HepG2 (cell line): ENCODE data around the gene DOCK1. TPM values are rescaled to one million over a fixed set of nuclear protein-coding genes. Genes with fewer than 3 reads are reported as not detected.

Experiments
- ATAC-seq: fragments of 200-7000 bp; cut with Tn5 transposase; 3 replicates; pipeline ENCODE4 v1.9.1; 2020; ENCODE audit warnings: mild to moderate bottlenecking, moderate library complexity
- BruUV-seq: library from RNA; stranded (reverse); fragments of 400-500 nt; replicated peaks from 2 replicates; lab custom pipeline; 2021; lab: Mats Ljungman, UMichigan
- CTCF ChIA-PET: fragments of 300-600 bp; formaldehyde crosslinking; extraction: SDS; loops from one replicate; lab custom pipeline; 2021; ENCODE audit warnings: low total read pairs, inconsistent platforms, low intra/inter-chr PET ratio; lab: Yijun Ruan, JAX
- POLR2A ChIA-PET: fragments of 350-600 bp; sonication (Branson Sonifier 250); formaldehyde crosslinking; loops from one replicate; lab custom pipeline; 2020; ENCODE audit warnings: antibody characterized with exemption, inconsistent platforms; lab: Yijun Ruan, JAX
- DNase-seq: peaks from one replicate; pipeline ENCODE4 v3.0.0-alpha.2; 2015; ENCODE audit warnings: low spot score
- FAIRE-seq: peaks from 3 replicates; lab custom pipeline; 2011; peaks lifted over from hg19 to GRCh38; lab: Jason Lieb, UNC
- H2AFZ ChIP-seq: one replicate; pipeline ENCODE4 v1.6.1; 2011; ENCODE audit warnings: low read length, inconsistent platforms
- H3K27ac ChIP-seq: fragments of 300-600 bp; 3 replicates; pipeline ENCODE4 v1.8.0; 2011; ENCODE audit warnings: mixed run types, mild to moderate bottlenecking, mixed read lengths, low read length, inconsistent platforms; ENCODE audit not compliant: insufficient read depth; ENCODE audit errors: extremely low read length
- H3K27me3 ChIP-seq, 2 experiments: fragments of 200-600 bp in 1 of 2; 2 replicates in 1 of 2; 3 replicates in 1 of 2; pipeline versions ENCODE4 v1.6.0 to v1.8.0; 2011; ENCODE audit warnings: low read length in 2 of 2, mild to moderate bottlenecking in 2 of 2, moderate library complexity in 2 of 2, inconsistent platforms in 1 of 2; ENCODE audit not compliant: insufficient read depth in 2 of 2, control insufficient read depth in 1 of 2
- H3K36me3 ChIP-seq, 2 experiments: fragments of 200-600 bp in 1 of 2; replicated peaks in 1 of 2; 2 replicates in 1 of 2; 3 replicates in 1 of 2; pipeline versions ENCODE4 v1.5.1 to v1.8.0; 2011; ENCODE audit warnings: low read length in 2 of 2, inconsistent platforms in 1 of 2; ENCODE audit not compliant: insufficient read depth in 2 of 2, control insufficient read depth in 1 of 2
- H3K4me1 ChIP-seq: 2 replicates; pipeline ENCODE4 v1.5.1; 2012; ENCODE audit warnings: low read length, inconsistent platforms; ENCODE audit not compliant: insufficient read depth
- H3K4me2 ChIP-seq: 2 replicates; pipeline ENCODE4 v1.6.0; 2011; ENCODE audit warnings: low read depth, low read length, inconsistent platforms
- H3K4me3 ChIP-seq, 3 experiments: fragments of 200-600 bp in 1 of 3; sonication (generic), shearing (Covaris generic) in 1 of 3; replicated peaks in 1 of 3; 2 replicates each; pipeline ENCODE4 v1.5.1; 2011 to 2016; ENCODE audit warnings: low read length in 3 of 3, inconsistent platforms in 2 of 3, low read depth in 2 of 3, mild to moderate bottlenecking in 2 of 3, control low read depth in 1 of 3, mixed read lengths in 1 of 3; ENCODE audit not compliant: insufficient read depth in 1 of 3
- H3K79me2 ChIP-seq: one replicate; pipeline ENCODE4 v1.6.1; 2011; ENCODE audit warnings: low read length, inconsistent platforms; ENCODE audit not compliant: insufficient read depth
- H3K9ac ChIP-seq: 2 replicates; pipeline ENCODE4 v1.6.0; 2011; ENCODE audit warnings: mild to moderate bottlenecking, low read depth, low read length, inconsistent platforms; ENCODE audit not compliant: insufficient read depth
- H3K9me3 ChIP-seq: 2 replicates; pipeline ENCODE4 v1.5.1; 2012; ENCODE audit warnings: mild to moderate bottlenecking, low read length
- H4K20me1 ChIP-seq: 2 replicates; pipeline ENCODE4 v1.6.0; 2011; ENCODE audit warnings: inconsistent platforms, mild to moderate bottlenecking, low read length, moderate library complexity; ENCODE audit not compliant: insufficient read depth
- ATM ChIP-seq: fragments of 450-650 bp; IDR thresholded peaks from 2 replicates; pipeline ENCODE4 v1.7.1; 2017; ENCODE audit warnings: mild to moderate bottlenecking, borderline replicate concordance
- BATF2 ChIP-seq: sonication (generic); formaldehyde crosslinking; IDR thresholded peaks from 2 replicates; pipeline ENCODE4 v1.8.0; 2022; ENCODE audit warnings: mild to moderate bottlenecking, missing genetic modification reagents, moderate library complexity
- LRRFIP1 ChIP-seq: sonication (generic); formaldehyde crosslinking; conservative IDR thresholded peaks from 2 replicates; pipeline ENCODE4 v1.4.0; 2020; ENCODE audit warnings: missing genetic modification reagents
- NR0B2 ChIP-seq: sonication (generic); formaldehyde crosslinking; IDR thresholded peaks from 2 replicates; pipeline ENCODE4 v1.4.0; 2020; ENCODE audit warnings: mild to moderate bottlenecking, missing genetic modification reagents
- PHB2 ChIP-seq: fragments of 450-650 bp; IDR thresholded peaks from 2 replicates; pipeline ENCODE4 v1.6.1; 2018; ENCODE audit not compliant: partially characterized antibody
- POLR2AphosphoS2 ChIP-seq: IDR thresholded peaks from 2 replicates; pipeline ENCODE4 v1.6.1; 2011; ENCODE audit warnings: low read depth, low read length, improper control_type of control experiment
- SP1 ChIP-seq, 2 experiments: fragments of 450-650 bp in 1 of 2; sonication (generic) in 1 of 2; formaldehyde crosslinking in 1 of 2; IDR thresholded peaks; 2 replicates each; pipeline versions ENCODE4 v1.4.0 to v1.6.1; 2016 to 2020; ENCODE audit warnings: missing genetic modification reagents in 1 of 2
- ZNF136 ChIP-seq: sonication (generic); formaldehyde crosslinking; IDR thresholded peaks from 2 replicates; pipeline ENCODE4 v1.8.1; 2022; ENCODE audit warnings: low read depth, mild to moderate bottlenecking, moderate library complexity, missing genetic modification reagents
- ZNF441 ChIP-seq: sonication (generic); formaldehyde crosslinking; IDR thresholded peaks from 2 replicates; pipeline ENCODE4 v1.7.0; 2021; ENCODE audit warnings: missing genetic modification reagents, borderline replicate concordance
- ZNF788 ChIP-seq: sonication (generic); formaldehyde crosslinking; IDR thresholded peaks from 2 replicates; pipeline ENCODE4 v1.5.0; 2020; ENCODE audit warnings: mild to moderate bottlenecking, missing genetic modification reagents, borderline replicate concordance
- in situ Hi-C: cut with HindIII; loops from 2 replicates; pipeline ENCODE4 v1.10.0; 2017; ENCODE audit warnings: low pct_unique_long_range_greater_than_20kb; ENCODE audit not compliant: extremely low pct_ligation_motif_present
- intact Hi-C: fragments of 100-400 bp; cut with micrococcal nuclease; formaldehyde crosslinking; loops from one replicate; pipeline ENCODE4 v1.10.0; 2022; ENCODE audit not compliant: unreplicated experiment
- polyA plus RNA-seq, 8 experiments: library from polyadenylated mRNA; depleted of rRNA in 3 of 8; stranded (reverse) in 7 of 8; unstranded in 1 of 8; fragments of >200 nt; fragmentation: Illumina TruSeq in 4 of 8; extraction: Trizol in 4 of 8; gene quantifications; 2 replicates each; pipeline versions ENCODE4 v1.2.1 to v1.2.3, GENCODE V29; 2011 to 2016; ENCODE audit warnings: low read depth in 4 of 8, missing spikeins in 1 of 8, mixed read lengths in 1 of 8; ENCODE audit not compliant: insufficient read depth in 1 of 8
- total RNA-seq, 5 experiments: library from RNA; depleted of rRNA; stranded (reverse); fragments of >200 nt; fragmentation: Illumina TruSeq; extraction: Trizol; gene quantifications; 2 replicates each; pipeline ENCODE4 v1.2.3, GENCODE V29; 2016; ENCODE audit warnings: low read depth in 1 of 5

DOCK1 gene
- total and polyA plus RNA-seq, 2 of the 13 experiments (the other 11 are each of a cell fraction or from before 2014, with no cell fraction given): 8.3 to 25.5 TPM

- TF ChIP-seq LRRFIP1 (CRISPR knock-in tag) (no peak), ZNF441 (no peak)
These were observed 146.8 kb downstream of the DOCK1 start (continued) for GRCh38 chr10:127052001-127052400.

- H3K36me3 ChIP-seq: peaks cover 3 to 33% of the 10 kb centered on the region in 2 experiments; a peak in 3 of 5 replicates
- peaks cover 13% of the 10 kb centered on the region for H3K9me3 ChIP-seq
- ATAC-seq (no peak), DNase-seq (no peak), FAIRE-seq (no peak)
- POLR2A ChIA-PET: no interaction called here
- H3K4me3 ChIP-seq: no peak overlapping the region
- in situ Hi-C loops: no loop called here
- no TSS peak for BruUV-seq
- H4K20me1 ChIP-seq: no peaks in the 10 kb centered on the region
- CTCF ChIA-PET: no interaction called here
- TF ChIP-seq ZNF136 (CRISPR knock-in tag): no peak
- TF ChIP-seq, all 625 proteins: peak for 0
- Histone ChIP-seq H3K27ac (no peak overlapping the region), H3K79me2 (no peaks in the 10 kb centered on the region), H3K9ac (no peak overlapping the region), H3K4me2 (no peak overlapping the region), H3K4me1 (no peaks in the 10 kb centered on the region), H2AFZ (no peak overlapping the region), H3K27me3 (no peaks in the 10 kb centered on the region)
- intact Hi-C loops: no loop called here
These were observed 150.0 kb downstream of the DOCK1 start for GRCh38 chr10:127055263-127055662.

GRCh38 chr10:127059314-127059713 lies 154.1 kb downstream of the DOCK1 start:
- Histone ChIP-seq H3K27me3 (no peaks in the 10 kb centered on the region), H2AFZ (no peak overlapping the region), H3K9me3 (peaks cover 13% of the 10 kb centered on the region), H3K9ac (no peak overlapping the region), H3K36me3 (peaks cover 0 to 36% of the 10 kb centered on the region in 2 experiments; a peak in 2 of 5 replicates), H4K20me1 (no peaks in the 10 kb centered on the region), H3K4me3 (no peak overlapping the region), H3K27ac (no peak overlapping the region), H3K4me2 (no peak overlapping the region), H3K79me2 (no peaks in the 10 kb centered on the region), H3K4me1 (no peaks in the 10 kb centered on the region)
- BruUV-seq: no TSS peak
- CTCF ChIA-PET: no interaction called here
- ATAC-seq (no peak), FAIRE-seq (no peak), DNase-seq (no peak)
- in situ Hi-C loops: no loop called here
- intact Hi-C loops: no loop called here
- POLR2A ChIA-PET: no interaction called here
- TF ChIP-seq ATM: no peak
- TF ChIP-seq SP1 (IDR thresholded peaks at IDR 0.05): no peak
- TF ChIP-seq SP1 (CRISPR knock-in tag; IDR thresholded peaks at IDR 0.05): no peak
- no peak for TF ChIP-seq NR0B2 (CRISPR knock-in tag)
- no peak for TF ChIP-seq BATF2
- no peak for TF ChIP-seq PHB2
- TF ChIP-seq ZNF788 (CRISPR knock-in tag): no peak
- TF ChIP-seq POLR2AphosphoS2: no peak
